ENCODE data around the gene MAX.

Gene MAX

DNA sequence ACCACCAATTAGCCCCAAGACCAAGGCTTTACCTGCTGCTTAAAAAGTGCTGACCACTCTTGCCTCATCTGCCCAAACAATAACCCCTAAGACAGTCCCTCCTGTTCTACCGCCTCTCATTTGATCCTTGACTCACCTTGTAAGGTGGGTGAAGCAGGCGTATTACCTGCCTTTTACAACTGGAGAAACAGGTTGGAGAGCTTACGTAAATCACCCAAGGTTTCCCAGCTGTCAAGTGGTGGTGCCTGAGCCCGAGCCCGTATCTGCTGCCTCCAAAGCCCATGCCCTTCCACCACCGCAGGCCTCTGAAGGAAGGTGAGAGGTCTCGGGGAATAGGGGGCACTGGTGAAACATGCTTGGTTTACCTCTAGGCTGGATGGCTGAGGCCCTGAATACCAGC, 36.6 kb downstream of the MAX start:
- no peak overlapping the region for H2AFZ ChIP-seq (ENCODE audit: insufficient read depth, low read length, poor library complexity)
- WGBS (ENCODE audit: extremely low coverage, insufficient coverage, insufficient read length), result no CpG with 5 or more reads among the region's 7 CpGs
- no peak overlapping the region for H4K91ac ChIP-seq (ENCODE audit: low read depth, low read length)
- H3K27ac ChIP-seq (ENCODE audit: low read depth, low read length), result no peak overlapping the region
- no peak overlapping the region for H4K8ac ChIP-seq (ENCODE audit: low read depth, low read length)
- no peaks in the 10 kb centered on the region for H3K79me1 ChIP-seq (ENCODE audit: low read length)
- H4K12ac ChIP-seq (ENCODE audit: low read depth, low read length), result no peak overlapping the region
- H3K27me3 ChIP-seq (ENCODE audit: insufficient read depth, low read length), result no peaks in the 10 kb centered on the region
- H3K4me1 ChIP-seq (ENCODE audit: control insufficient read depth in 1 of 2, insufficient read depth in 2 of 2, low read length in 2 of 2), result peaks cover 6 to 9% of the 10 kb centered on the region in 2 experiments
- peaks cover 30 to 40% of the 10 kb centered on the region in 2 experiments for H3K36me3 ChIP-seq (ENCODE audit: control insufficient read depth in 1 of 2, insufficient read depth in 2 of 2, low read length in 2 of 2)
- peaks cover 6% of the 10 kb centered on the region for H3K9me3 ChIP-seq (ENCODE audit: insufficient read depth, low read depth, low read length)
- H3K23ac ChIP-seq (ENCODE audit: low read length), result no peak overlapping the region
- H2AK5ac ChIP-seq (ENCODE audit: low read length), result no peak overlapping the region
- no peak overlapping the region for H3K4me2 ChIP-seq (ENCODE audit: low read length)
- H3K79me2 ChIP-seq (ENCODE audit: control insufficient read depth, insufficient read depth, low read length, poor library complexity), result no peaks in the 10 kb centered on the region
- H2BK5ac ChIP-seq (ENCODE audit: low read depth, low read length, poor library complexity), result no peak overlapping the region
- H2BK120ac ChIP-seq (ENCODE audit: insufficient read depth, low read length, poor library complexity), result no peak overlapping the region
- H3K18ac ChIP-seq (ENCODE audit: low read length), result no peak overlapping the region
- no peak overlapping the region for H3K14ac ChIP-seq (ENCODE audit: low read length)
- DNase-seq, result peak; percentile 85 to 90
- no peak overlapping the region for H3K4ac ChIP-seq (ENCODE audit: low read depth, low read length)
- H2BK12ac ChIP-seq (ENCODE audit: low read length), result no peak overlapping the region
- no peak overlapping the region for H3K9ac ChIP-seq (ENCODE audit: low read length)
- no peak overlapping the region for H3K4me3 ChIP-seq (ENCODE audit: low read depth, low read length)

DNA sequence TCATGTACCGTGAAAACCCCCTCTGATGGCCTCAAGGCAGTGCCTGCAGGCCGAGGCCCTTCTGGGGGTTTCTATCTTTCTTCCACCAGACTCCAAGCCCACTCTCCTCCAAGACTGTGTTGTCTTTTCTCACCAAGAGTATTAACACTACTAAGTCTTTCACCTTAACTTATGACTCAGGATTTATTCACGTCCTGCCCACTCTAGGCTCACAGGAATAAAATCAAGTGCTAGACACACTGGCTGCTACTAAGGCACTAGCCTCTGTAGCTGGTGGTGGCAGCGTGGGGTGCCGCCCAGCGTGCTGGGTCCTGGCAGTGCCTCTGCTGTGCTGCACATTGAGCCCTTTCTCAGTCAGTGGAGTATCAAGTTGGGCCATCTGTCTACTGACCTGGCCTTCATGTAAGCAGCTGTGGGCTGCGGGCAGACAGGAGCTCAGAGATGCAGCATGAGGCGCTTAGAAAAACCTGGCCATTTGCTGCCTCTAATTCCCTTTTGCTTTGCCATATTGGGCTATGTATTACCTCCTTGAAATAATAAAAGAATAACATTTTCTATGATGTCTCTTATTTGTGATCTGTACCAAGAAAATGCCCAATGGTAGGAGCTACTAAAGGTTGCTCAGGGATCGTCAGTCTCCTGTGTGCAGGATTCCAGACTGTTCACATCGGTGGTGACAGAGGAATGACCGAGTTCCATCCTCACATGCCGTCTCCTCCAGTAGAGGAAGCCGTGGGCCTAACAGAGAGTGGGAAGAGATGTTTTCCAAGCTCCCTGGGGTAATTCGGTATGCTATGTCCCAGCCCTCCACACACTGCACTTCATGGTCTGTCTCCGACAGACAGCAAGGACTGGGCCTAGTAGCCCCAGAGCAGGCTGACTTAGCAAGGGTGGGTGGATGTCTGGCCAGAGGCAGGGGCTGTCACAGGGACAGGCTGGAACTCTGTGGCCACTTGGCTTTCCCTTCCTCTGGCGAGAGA, 39.9 kb downstream of the MAX start:
- WGBS (ENCODE audit: extremely low coverage, insufficient coverage, insufficient read length), result no CpG with 5 or more reads among the region's 16 CpGs

DNA sequence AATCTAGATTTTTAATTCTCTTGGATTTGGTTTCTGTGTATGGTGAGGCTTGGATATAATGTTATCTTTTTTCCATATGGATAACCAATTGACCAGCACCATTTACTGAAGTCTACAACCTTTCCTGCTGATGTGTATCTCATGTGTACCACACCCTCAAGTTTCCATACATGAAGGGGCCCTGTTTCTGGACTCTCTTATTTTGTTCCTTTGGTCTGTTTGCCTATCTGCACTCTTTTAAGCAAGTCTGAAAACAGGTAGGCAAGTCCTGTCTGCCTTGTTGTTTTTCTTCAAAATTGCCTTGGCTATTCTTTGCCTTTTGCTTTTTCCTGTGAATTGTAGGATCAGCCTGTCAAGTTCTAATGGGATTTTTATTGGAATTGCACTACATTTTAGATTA, 44.6 kb downstream of the MAX start:
- no peak overlapping the region for H3K23ac ChIP-seq (ENCODE audit: low read length)

More for the DNA sequence above, 39.9 kb downstream of the MAX start:
- no peak overlapping the region for H2BK120ac ChIP-seq (ENCODE audit: insufficient read depth, low read length, poor library complexity)
- no peak for DNase-seq
- no peak overlapping the region for H3K4me2 ChIP-seq (ENCODE audit: low read length)
- H3K18ac ChIP-seq (ENCODE audit: low read length), result no peak overlapping the region
- H4K12ac ChIP-seq (ENCODE audit: low read depth, low read length), result no peak overlapping the region
- H2BK5ac ChIP-seq (ENCODE audit: low read depth, low read length, poor library complexity), result no peak overlapping the region
- H3K36me3 ChIP-seq (ENCODE audit: control insufficient read depth in 1 of 2, insufficient read depth in 2 of 2, low read length in 2 of 2), result peaks cover 17 to 26% of the 10 kb centered on the region in 2 experiments
- no peaks in the 10 kb centered on the region for H3K79me1 ChIP-seq (ENCODE audit: low read length)
- H3K4ac ChIP-seq (ENCODE audit: low read depth, low read length), result no peak overlapping the region
- H3K23ac ChIP-seq (ENCODE audit: low read length), result no peak overlapping the region
- peaks cover 5% of the 10 kb centered on the region for H3K9me3 ChIP-seq (ENCODE audit: insufficient read depth, low read depth, low read length)
- H3K27ac ChIP-seq (ENCODE audit: low read depth, low read length), result no peak overlapping the region
- H3K27me3 ChIP-seq (ENCODE audit: insufficient read depth, low read length), result no peaks in the 10 kb centered on the region
- no peak overlapping the region for H3K9ac ChIP-seq (ENCODE audit: low read length)
- no peak overlapping the region for H3K14ac ChIP-seq (ENCODE audit: low read length)
- no peak overlapping the region for H4K91ac ChIP-seq (ENCODE audit: low read depth, low read length)
- H2BK12ac ChIP-seq (ENCODE audit: low read length), result no peak overlapping the region
- no peak overlapping the region for H2AFZ ChIP-seq (ENCODE audit: insufficient read depth, low read length, poor library complexity)
- H3K4me3 ChIP-seq (ENCODE audit: low read depth, low read length), result no peak overlapping the region
- H3K4me1 ChIP-seq (ENCODE audit: control insufficient read depth in 1 of 2, insufficient read depth in 2 of 2, low read length in 2 of 2), result peaks cover 6 to 9% of the 10 kb centered on the region in 2 experiments
- H2AK5ac ChIP-seq (ENCODE audit: low read length), result no peak overlapping the region
- H4K8ac ChIP-seq (ENCODE audit: low read depth, low read length), result no peak overlapping the region
- H3K79me2 ChIP-seq (ENCODE audit: control insufficient read depth, insufficient read depth, low read length, poor library complexity), result no peaks in the 10 kb centered on the region

DNA sequence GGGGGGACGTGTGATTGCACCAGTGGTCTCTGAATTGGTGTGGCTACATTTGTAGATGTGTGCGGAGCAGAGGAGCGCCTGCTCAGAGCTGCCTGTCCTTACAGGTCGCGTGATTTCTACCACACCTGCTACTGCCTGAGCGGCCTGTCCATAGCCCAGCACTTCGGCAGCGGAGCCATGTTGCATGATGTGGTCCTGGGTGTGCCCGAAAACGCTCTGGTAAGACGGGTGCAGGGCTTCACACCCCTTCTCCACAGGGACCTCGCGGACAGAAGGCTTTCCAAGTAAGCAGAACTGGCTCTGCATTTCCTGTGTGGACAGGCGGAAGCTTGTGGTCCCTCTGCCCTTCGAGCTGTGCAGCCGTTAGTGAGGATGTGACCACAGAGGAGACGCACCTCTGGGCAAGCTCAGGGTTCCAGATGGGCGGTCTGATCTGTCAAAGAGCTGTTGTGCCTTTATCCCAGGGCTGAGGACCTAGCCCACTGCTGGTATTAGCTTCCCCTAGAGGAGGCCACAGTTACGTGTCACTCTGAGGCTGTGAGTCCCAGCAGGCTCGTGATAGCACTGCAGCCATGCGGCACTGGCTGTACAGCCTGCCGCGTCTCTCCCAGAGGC, 47.7 kb downstream of the MAX start:
- Histone ChIP-seq H4K91ac (ENCODE audit: low read depth, low read length) (no peak overlapping the region), H3K14ac (ENCODE audit: low read length) (no peak overlapping the region), H3K79me1 (ENCODE audit: low read length) (no peaks in the 10 kb centered on the region), H3K79me2 (ENCODE audit: control insufficient read depth, insufficient read depth, low read length, poor library complexity) (no peaks in the 10 kb centered on the region), H3K23ac (ENCODE audit: low read length) (no peak overlapping the region), H2AK5ac (ENCODE audit: low read length) (no peak overlapping the region), H3K36me3 (ENCODE audit: control insufficient read depth in 1 of 2, insufficient read depth in 2 of 2, low read length in 2 of 2) (peaks cover 6 to 14% of the 10 kb centered on the region in 2 experiments), H3K9ac (ENCODE audit: low read length) (no peak overlapping the region), H2AFZ (ENCODE audit: insufficient read depth, low read length, poor library complexity) (no peak overlapping the region), H2BK120ac (ENCODE audit: insufficient read depth, low read length, poor library complexity) (no peak overlapping the region), H3K9me3 (ENCODE audit: insufficient read depth, low read depth, low read length) (no peaks in the 10 kb centered on the region), H3K4ac (ENCODE audit: low read depth, low read length) (no peak overlapping the region), H3K18ac (ENCODE audit: low read length) (no peak overlapping the region), H3K4me3 (ENCODE audit: low read depth, low read length) (no peak overlapping the region), H3K4me2 (ENCODE audit: low read length) (no peak overlapping the region), H2BK12ac (ENCODE audit: low read length) (no peak overlapping the region), H3K27me3 (ENCODE audit: insufficient read depth, low read length) (no peaks in the 10 kb centered on the region), H4K8ac (ENCODE audit: low read depth, low read length) (no peak overlapping the region), H3K27ac (ENCODE audit: low read depth, low read length) (no peak overlapping the region), H2BK5ac (ENCODE audit: low read depth, low read length, poor library complexity) (no peak overlapping the region), H4K12ac (ENCODE audit: low read depth, low read length) (peak overlapping the region; percentile 0), H3K4me1 (ENCODE audit: control insufficient read depth in 1 of 2, insufficient read depth in 2 of 2, low read length in 2 of 2) (no peaks in the 10 kb centered on the region)
- DNase-seq, result no peak
- no CpG with 5 or more reads among the region's 23 CpGs for WGBS (ENCODE audit: extremely low coverage, insufficient coverage, insufficient read length)

More for the DNA sequence above, 44.6 kb downstream of the MAX start:
- Histone ChIP-seq H3K27me3 (ENCODE audit: insufficient read depth, low read length) (no peaks in the 10 kb centered on the region), H3K9me3 (ENCODE audit: insufficient read depth, low read depth, low read length) (no peaks in the 10 kb centered on the region), H2BK5ac (ENCODE audit: low read depth, low read length, poor library complexity) (no peak overlapping the region), H3K27ac (ENCODE audit: low read depth, low read length) (no peak overlapping the region), H3K18ac (ENCODE audit: low read length) (no peak overlapping the region), H3K14ac (ENCODE audit: low read length) (no peak overlapping the region), H3K4me2 (ENCODE audit: low read length) (no peak overlapping the region), H2AK5ac (ENCODE audit: low read length) (no peak overlapping the region), H3K9ac (ENCODE audit: low read length) (no peak overlapping the region), H4K8ac (ENCODE audit: low read depth, low read length) (no peak overlapping the region), H4K12ac (ENCODE audit: low read depth, low read length) (no peak overlapping the region), H2AFZ (ENCODE audit: insufficient read depth, low read length, poor library complexity) (no peak overlapping the region), H2BK12ac (ENCODE audit: low read length) (no peak overlapping the region), H4K91ac (ENCODE audit: low read depth, low read length) (no peak overlapping the region), H3K4ac (ENCODE audit: low read depth, low read length) (no peak overlapping the region), H3K4me1 (ENCODE audit: control insufficient read depth in 1 of 2, insufficient read depth in 2 of 2, low read length in 2 of 2) (no peaks in the 10 kb centered on the region), H3K79me1 (ENCODE audit: low read length) (no peaks in the 10 kb centered on the region), H3K79me2 (ENCODE audit: control insufficient read depth, insufficient read depth, low read length, poor library complexity) (no peaks in the 10 kb centered on the region), H2BK120ac (ENCODE audit: insufficient read depth, low read length, poor library complexity) (no peak overlapping the region), H3K4me3 (ENCODE audit: low read depth, low read length) (no peak overlapping the region), H3K36me3 (ENCODE audit: control insufficient read depth in 1 of 2, insufficient read depth in 2 of 2, low read length in 2 of 2) (peaks cover 18 to 29% of the 10 kb centered on the region in 2 experiments)
- DNase-seq, result no peak

Measured in trophoblast cell (in vitro differentiated cells and primary cell).